DMS79 treated with DMSO at 0.1 percent for 48 hours (cell line): Measurements from ENCODE around the gene LRRFIP2.
"Not testable (repeated sequence)": the region's sequence is repeated elsewhere in the genome, so short reads cannot be mapped to it uniquely, and the experiment has no call there.

Experiments used
- DNase-seq: peaks from one replicate; lab custom pipeline; 2025; lab: John Stamatoyannopoulos, UW

LRRFIP2 gene

GRCh38 chr3:37143821-37144220 lies 30.6 kb downstream of the LRRFIP2 start:
- no peak for DNase-seq

DNA sequence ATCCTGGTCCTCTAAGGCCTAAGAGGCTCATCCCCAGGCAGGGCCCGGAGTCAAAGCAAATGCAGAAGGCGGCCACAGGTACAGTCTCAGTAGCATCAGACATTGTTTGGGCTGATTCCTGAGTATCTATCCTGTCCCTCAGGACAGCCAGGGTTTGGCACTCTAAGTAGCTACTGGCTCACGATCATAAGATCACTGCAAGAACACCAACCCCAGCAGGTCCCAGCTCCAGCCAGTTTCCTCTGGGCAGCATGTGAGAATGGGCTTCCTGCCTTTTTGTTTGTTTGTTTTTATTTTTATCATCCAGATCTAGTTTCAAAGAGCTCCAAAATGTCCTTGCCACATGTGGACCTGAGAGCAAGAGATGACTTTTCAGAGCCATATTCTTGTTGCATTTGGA lies 32.7 kb downstream of the LRRFIP2 start:
- DNase-seq, result no peak

GRCh38 chr3:37140899-37141541 lies 33.4 kb downstream of the LRRFIP2 start:
- no peak for DNase-seq

DNA sequence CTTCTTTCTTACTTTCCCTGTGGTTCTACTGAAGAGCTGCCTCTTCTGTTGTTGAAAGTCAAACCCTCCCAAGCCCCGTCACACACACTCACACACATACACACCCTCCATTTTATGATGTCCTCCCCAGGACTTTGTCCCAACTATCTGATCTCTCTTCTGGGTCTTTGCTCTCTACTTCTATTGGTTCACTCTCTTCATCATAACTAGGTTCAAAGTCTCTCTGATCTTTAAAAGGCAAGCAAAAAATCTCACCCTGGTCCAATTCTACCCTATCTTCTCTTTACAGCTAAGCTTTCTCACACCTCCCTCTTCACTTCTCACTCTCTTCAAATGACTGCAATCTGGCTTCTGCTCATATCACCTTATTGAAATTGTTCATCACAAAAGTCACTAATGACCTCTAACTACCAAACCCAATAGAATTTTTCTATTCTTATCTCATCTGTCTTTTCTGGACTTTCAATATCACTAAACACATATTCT lies 34.8 kb downstream of the LRRFIP2 start:
- no peak for DNase-seq

DNA sequence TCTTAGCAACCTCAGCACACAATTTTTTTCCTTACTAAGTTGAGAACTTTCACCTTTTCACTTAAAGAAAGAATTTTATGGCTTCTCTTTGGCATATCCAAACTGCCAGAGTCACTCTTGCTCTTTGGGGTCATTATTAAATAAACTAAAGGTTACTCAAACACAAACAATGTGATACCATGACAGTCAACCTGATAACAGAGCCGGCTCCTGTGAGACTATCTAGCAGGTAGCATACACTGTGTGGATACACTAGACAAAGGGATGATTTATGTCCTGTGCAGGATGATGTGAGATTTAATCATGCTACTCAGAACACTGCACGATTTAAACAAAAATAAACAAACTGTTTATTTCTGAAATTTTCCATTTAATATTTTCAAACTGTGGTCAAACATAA lies 35.6 kb downstream of the LRRFIP2 start:
- DNase-seq, result no peak

DNA sequence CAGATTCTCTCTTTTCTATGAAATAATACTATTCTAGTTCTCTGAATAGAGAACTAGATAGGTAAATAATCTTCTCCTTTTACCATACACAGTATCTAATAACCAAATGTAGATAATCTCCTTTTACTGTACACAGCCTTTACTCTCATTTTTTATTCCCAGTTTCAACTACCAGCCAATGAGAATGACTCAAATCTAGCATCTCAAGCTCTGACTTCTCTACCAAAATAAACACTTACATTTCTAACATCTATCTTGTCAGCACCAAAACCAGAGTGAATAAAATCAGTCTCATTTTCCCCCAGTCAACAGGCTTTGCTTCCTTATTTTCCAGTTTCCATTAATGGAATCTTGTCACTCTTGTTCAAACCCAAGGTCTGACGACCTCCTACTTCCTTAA lies 36.9 kb downstream of the LRRFIP2 start:
- DNase-seq, result no peak

- DNase-seq, result no peak
Measured at GRCh38 chr3:37136067-37136466, 38.3 kb downstream of the LRRFIP2 start.

DNA sequence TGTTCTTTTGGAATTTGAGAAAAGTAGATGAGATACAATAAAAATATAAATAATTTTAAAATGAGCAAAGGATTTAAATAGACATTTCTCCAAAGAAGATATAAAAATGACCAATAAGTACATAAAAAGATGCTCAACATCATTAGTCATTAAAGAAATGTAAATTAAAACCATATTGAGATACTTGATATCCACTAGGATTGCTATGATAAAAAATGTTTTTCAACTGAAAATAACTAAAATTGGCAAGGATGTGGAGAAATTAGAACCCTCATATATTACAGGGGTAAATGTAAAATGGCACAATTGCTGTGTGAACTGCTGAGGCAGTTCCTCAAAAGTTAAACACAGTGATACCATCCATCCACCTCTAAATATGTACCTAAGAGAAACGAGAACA lies 38.8 kb downstream of the LRRFIP2 start:
- no peak for DNase-seq

GRCh38 chr3:37132334-37132733 lies 42.0 kb downstream of the LRRFIP2 start:
- DNase-seq, result no peak

GRCh38 chr3:37131860-37132144 lies 42.6 kb downstream of the LRRFIP2 start:
- DNase-seq, result no peak

GRCh38 chr3:37130984-37131859 lies 43.2 kb downstream of the LRRFIP2 start:
- DNase-seq, result no peak

GRCh38 chr3:37130448-37130847 lies 43.9 kb downstream of the LRRFIP2 start:
- DNase-seq, result no peak

- no peak for DNase-seq
Measured at GRCh38 chr3:37129871-37130270, 44.5 kb downstream of the LRRFIP2 start.

DNA sequence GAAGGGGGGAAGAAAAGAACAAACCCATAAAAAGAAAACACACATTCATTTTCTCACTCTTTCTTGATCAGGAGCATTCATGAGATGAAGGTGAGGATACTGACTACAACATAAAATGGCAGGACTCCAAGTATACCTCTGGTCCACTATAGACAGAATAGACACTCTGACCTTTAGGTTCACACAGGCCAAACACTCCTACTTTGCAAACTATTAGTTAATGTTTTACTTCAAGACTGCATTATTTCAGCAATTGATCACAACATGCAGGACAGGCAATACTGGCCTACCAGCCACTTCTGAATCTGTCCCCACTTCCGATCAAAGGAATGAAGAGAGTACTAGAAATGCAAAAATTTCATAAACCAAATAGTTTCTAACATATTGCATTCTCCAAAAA lies 47.0 kb downstream of the LRRFIP2 start:
- DNase-seq, result no peak

DNA sequence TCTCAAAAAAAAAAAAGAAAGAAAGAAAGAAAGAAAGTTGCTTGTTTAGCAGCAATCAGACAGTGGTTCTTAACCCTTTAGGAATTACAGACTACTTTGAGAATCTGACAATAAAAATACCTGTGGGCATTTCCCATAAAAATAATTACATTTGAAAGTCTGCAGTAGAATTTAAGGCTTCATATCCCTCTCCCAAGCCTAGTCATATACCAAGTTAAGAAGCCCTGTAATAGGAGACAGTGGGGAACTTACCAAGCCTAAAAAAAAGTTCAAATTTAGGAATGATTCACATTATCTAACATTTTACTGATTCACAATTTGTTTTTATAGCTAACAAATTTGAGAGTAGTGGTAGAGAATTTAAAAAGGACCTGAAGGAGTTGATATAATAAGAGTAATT lies 47.5 kb downstream of the LRRFIP2 start:
- DNase-seq, result no peak

DNA sequence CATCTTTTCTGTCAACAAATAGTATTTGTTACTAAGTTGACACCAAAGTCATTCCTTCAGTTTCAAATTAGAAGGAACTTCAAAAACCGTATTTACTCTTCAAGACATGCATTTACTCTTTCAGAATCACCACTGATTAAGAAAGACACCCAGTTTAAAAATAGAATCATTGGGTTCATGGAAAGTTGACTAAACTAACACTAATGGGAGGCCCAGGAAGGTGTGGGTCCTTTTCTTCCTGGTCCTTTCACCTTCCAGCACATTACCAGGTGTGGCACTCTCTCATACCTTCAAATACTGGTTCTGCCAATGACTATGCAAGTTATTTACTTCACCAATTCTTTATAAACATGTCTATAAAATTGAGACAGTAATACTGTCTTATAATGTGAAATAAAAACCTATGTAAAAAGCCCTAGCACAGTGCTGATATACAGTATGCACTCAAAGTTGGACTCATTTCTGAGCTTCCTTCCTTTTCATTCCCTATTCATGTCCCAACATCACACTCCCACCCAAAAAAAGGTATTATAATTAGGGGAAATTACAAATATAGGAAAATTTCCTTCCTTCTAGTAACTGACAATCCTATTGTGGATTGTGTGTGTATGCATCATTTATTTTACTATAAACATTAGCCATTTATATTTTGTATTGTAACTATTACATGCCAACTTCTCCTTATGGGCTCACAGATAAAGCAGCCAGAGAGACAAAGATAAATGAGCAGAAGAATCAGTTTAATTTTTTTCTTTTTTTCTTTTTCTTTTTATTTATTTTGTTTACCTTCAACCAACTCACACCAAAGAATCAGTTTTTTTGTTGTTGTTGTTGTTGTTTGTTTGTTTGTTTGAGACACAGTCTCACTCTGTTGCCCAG lies 48.9 kb downstream of the LRRFIP2 start:
- DNase-seq, result no peak

GRCh38 chr3:37124435-37124834 lies 49.9 kb downstream of the LRRFIP2 start:
- DNase-seq, result no peak

- no peak for DNase-seq
Measured at GRCh38 chr3:37123292-37123691, 51.1 kb downstream of the LRRFIP2 start.

DNA sequence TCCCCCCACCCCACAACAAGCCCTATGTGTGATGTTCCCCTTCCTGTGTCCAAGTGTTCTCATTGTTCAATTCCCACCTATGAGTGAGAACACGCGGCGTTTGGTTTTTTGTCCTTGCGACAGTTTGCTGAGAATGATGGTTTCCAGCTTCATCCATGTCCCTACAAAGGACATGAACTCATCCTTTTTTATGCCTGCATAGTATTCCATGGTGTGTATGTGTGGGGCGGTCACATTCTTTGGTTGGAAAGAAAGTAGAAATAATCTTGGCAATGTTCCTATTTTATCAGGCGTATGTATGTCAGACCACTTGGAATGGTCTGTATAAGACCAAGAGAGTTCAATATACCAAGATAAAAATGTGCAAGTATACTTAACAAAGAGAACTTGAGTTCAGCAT lies 52.3 kb downstream of the LRRFIP2 start:
- not testable (repeated sequence) for DNase-seq

- no peak for DNase-seq
Measured at GRCh38 chr3:37118163-37118562, 56.2 kb downstream of the LRRFIP2 start.

GRCh38 chr3:37117548-37117947 lies 56.8 kb downstream of the LRRFIP2 start:
- no peak for DNase-seq

DNA sequence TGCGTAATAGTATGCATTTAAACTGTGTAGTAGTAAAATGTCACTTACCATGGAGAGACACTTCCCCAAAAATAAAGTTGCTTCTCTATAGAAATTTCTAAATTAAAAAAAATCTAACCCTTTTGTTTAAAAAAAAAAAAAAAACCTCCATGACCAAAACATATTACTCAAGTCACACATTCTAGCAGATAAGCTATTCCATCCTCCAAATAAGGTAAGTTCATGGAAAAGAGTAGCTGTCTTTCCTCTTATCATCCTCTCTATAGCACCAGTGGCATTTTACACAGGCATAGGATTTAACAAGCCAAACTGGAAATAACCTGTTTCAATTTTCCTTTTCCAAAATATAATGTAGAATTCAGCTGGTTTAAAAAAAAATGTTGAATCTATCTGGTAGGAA lies 57.4 kb downstream of the LRRFIP2 start:
- DNase-seq, result no peak

DNA sequence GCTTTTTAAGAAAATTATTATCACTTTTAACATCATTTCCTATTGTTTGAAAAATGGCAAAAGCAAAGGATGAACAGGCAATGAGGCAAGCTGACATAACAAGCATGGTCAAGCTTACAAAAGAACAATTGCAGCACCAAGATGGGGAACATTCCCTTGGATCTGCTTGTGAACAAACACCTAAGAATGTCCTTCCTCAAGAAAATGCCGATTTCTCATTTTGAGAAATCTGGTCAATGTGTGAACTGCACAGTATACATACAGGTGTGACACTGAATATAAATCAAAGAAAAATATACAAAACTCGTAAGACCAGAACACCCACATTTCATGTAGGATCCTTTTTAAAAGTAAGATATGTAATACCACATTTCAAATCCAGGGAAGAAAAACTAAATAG lies 58.9 kb downstream of the LRRFIP2 start:
- DNase-seq, result no peak
